HG02943 (cell line): ENCODE data around the gene CLDN15.
"Not testable (repeated sequence)": the region's sequence is repeated elsewhere in the genome, so short reads cannot be mapped to it uniquely, and the experiment has no call there.

Source experiments
- ATAC-seq: cut with Tn5 transposase; IDR thresholded peaks from one replicate; pipeline ENCODE4 v1.9.1; 2021; ENCODE audit warnings: mild to moderate bottlenecking, low read depth, moderate library complexity; ENCODE audit not compliant: unreplicated experiment

CLDN15 gene

GRCh38 chr7:101223528-101223927, 14.1 kb downstream of the CLDN15 start:
- no peak for ATAC-seq

- no peak for ATAC-seq
Observed at GRCh38 chr7:101222275-101222830, 15.2 kb downstream of the CLDN15 start.

GRCh38 chr7:101220295-101220694, 17.3 kb downstream of the CLDN15 start:
- no peak for ATAC-seq

GRCh38 chr7:101218236-101219125, 19.1 kb downstream of the CLDN15 start:
- ATAC-seq: peak; percentile 6

- ATAC-seq: peak; percentile 67
Observed at GRCh38 chr7:101217388-101218235, 20.0 kb downstream of the CLDN15 start, which contains the start of the genes PLOD3 and ZNHIT1. Gene PLOD3, minus strand, starts transcription at chr7:101217581. Its CDS starts 307 bp downstream, at chr7:101217274. Gene ZNHIT1, plus strand, starts transcription at chr7:101218165. Its CDS starts 31 bp downstream, at chr7:101218196.

- no peak for ATAC-seq
Observed at GRCh38 chr7:101216860-101217387, 20.7 kb downstream of the CLDN15 start.

- no peak for ATAC-seq
Observed at GRCh38 chr7:101216001-101216859, 21.4 kb downstream of the CLDN15 start.

GRCh38 chr7:101212014-101212413, 25.6 kb downstream of the CLDN15 start:
- no peak for ATAC-seq

GRCh38 chr7:101211501-101211900, 26.1 kb downstream of the CLDN15 start:
- no peak for ATAC-seq

GRCh38 chr7:101210143-101210542, 27.5 kb downstream of the CLDN15 start:
- ATAC-seq: no peak

GRCh38 chr7:101208794-101209193, 28.8 kb downstream of the CLDN15 start:
- no peak for ATAC-seq

- no peak for ATAC-seq
Observed at GRCh38 chr7:101207459-101207858, 30.1 kb downstream of the CLDN15 start.

GRCh38 chr7:101206665-101207042, 30.9 kb downstream of the CLDN15 start:
- ATAC-seq: no peak

GRCh38 chr7:101205901-101206664, 31.5 kb downstream of the CLDN15 start:
- no peak for ATAC-seq

GRCh38 chr7:101203740-101204738, 33.6 kb downstream of the CLDN15 start:
- ATAC-seq: not testable (repeated sequence)

- ATAC-seq: no peak
Observed at GRCh38 chr7:101202603-101202918, 35.0 kb downstream of the CLDN15 start.

- no peak for ATAC-seq
Observed at GRCh38 chr7:101201695-101202602, 35.7 kb downstream of the CLDN15 start.
